ENCODE measurements around the gene DNAH6. TPM values are rescaled to one million over a fixed set of nuclear protein-coding genes. Genes with fewer than 3 reads are reported as not detected.
A peak's percentile ranks its signal among the peaks of the same experiment; 100 is the strongest.
"Not testable (repeated sequence)": the region's sequence is repeated elsewhere in the genome, so short reads cannot be mapped to it uniquely, and the experiment has no call there.

Gene DNAH6
- polyA plus RNA-seq, 3 donors from 2014 or later, result 0.07 TPM; not detected in 2

GRCh38 chr2:84771251-84771650 is 255.0 kb downstream of the DNAH6 start:
- peaks cover 16 to 51% (median 33%) of the 10 kb centered on the region in 6 donors for H3K9me3 Mint-ChIP-seq
- no peak overlapping the region for H3K4me3 Mint-ChIP-seq
- no peak for DNase-seq
- peaks cover 13 to 29% (median 27%) of the 10 kb centered on the region in 3 donors for H3K36me3 Mint-ChIP-seq
- no peaks in the 10 kb centered on the region for H3K4me1 Mint-ChIP-seq
- H3K27ac Mint-ChIP-seq, result no peak overlapping the region
- H3K27me3 Mint-ChIP-seq (ENCODE audit: low read depth in 3 of 3), result peaks cover 0 to 2% (median 0%) of the 10 kb centered on the region in 3 donors

DNA sequence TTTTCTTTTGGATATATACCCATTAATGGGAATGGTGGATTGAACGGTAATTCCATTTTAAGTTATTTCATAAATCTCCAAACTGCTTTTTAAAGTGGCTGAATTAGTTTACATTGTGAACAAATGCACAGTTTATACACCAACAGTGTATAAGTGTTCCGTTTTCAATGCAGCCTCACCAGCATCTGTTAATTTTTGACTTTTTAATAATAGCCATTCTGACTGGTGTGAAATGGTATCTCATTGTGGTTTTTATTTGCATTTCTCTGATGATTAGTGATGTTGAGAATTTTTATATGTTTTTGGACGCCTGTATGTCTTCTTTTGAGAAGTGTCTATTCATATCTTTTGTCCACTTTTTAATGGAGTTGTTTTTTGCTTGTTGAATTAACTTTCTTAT is 257.3 kb downstream of the DNAH6 start:
- not testable (repeated sequence) for DNase-seq; H3K4me1 Mint-ChIP-seq; H3K27ac Mint-ChIP-seq; H3K4me3 Mint-ChIP-seq; H3K27me3 Mint-ChIP-seq (ENCODE audit: low read depth in 3 of 3)
- H3K36me3 Mint-ChIP-seq, result peaks cover 13 to 29% (median 27%) of the 10 kb centered on the region in 3 donors
- peaks cover 17 to 51% (median 33%) of the 10 kb centered on the region in 6 donors for H3K9me3 Mint-ChIP-seq

- peaks cover 19 to 41% (median 25%) of the 10 kb centered on the region in 3 donors for H3K36me3 Mint-ChIP-seq
Measured at GRCh38 chr2:84776011-84776410, 259.7 kb downstream of the DNAH6 start.

DNA sequence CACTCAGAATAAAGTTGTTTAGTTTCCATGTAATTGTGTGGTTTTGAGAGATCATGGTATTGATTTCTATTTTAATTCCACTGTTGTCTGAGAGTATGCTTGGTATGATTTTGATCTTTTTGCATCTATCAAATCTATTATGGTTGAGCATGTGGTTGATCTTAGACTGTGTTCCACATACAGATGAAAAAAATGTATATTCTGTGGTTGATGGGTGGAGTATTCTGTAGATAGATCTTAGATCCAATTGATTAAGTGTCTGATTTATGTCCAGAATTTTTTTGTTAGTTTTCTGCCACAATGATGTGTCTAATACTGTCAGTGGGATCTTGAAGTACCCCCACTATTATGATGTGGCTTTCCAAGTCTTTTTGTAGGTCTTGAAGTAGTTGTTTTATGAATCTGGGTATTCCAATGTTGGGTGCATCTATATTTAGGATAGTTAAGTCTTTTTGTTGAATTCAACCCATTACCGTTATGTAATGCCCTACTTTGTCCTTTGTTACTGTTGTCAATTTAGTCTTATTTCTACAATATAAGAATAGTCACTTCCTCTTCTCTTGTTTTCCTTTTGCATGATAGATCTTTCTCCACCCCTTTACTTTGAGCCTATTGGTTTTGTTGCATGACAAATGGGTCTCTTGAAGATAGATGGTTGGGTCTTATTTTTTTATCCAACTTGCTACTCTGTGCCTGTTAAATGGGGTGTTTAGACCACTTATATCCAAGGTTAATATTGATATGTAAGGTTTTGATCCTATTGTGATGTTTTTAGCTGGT is 262.8 kb downstream of the DNAH6 start:
- Mint-ChIP-seq H3K27me3 (ENCODE audit: low read depth in 3 of 3) (peaks cover 5 to 7% (median 7%) of the 10 kb centered on the region in 3 donors), H3K27ac (peak overlapping the region in 3 of 6 donors; percentile 7 to 63 (median 59)), H3K36me3 (peaks cover 14 to 31% (median 14%) of the 10 kb centered on the region in 3 donors), H3K4me1 (peaks cover 50 to 57% of the 10 kb centered on the region in 2 donors), H3K4me3 (no peak overlapping the region), H3K9me3 (peaks cover 7 to 15% (median 11%) of the 10 kb centered on the region in 6 donors)
- DNase-seq, result no peak

More at GRCh38 chr2:84776011-84776410, 259.7 kb downstream of the DNAH6 start:
- Mint-ChIP-seq H3K4me1 (peaks cover 19 to 26% of the 10 kb centered on the region in 2 donors), H3K27me3 (ENCODE audit: low read depth in 3 of 3) (peaks cover 0 to 4% (median 2%) of the 10 kb centered on the region in 3 donors), H3K27ac (no peak overlapping the region), H3K9me3 (peaks cover 16 to 43% (median 28%) of the 10 kb centered on the region in 6 donors), H3K4me3 (no peak overlapping the region)
- DNase-seq, result no peak

GRCh38 chr2:84779781-84780180 is 263.5 kb downstream of the DNAH6 start:
- Mint-ChIP-seq H3K36me3 (peaks cover 14 to 32% (median 15%) of the 10 kb centered on the region in 3 donors), H3K27me3 (ENCODE audit: low read depth in 3 of 3) (peaks cover 5 to 7% (median 5%) of the 10 kb centered on the region in 3 donors), H3K27ac (peak overlapping the region in 1 of 6 donors; percentile 16), H3K4me1 (peaks cover 57 to 63% of the 10 kb centered on the region in 2 donors), H3K4me3 (no peak overlapping the region), H3K9me3 (peaks cover 2 to 8% (median 6%) of the 10 kb centered on the region in 6 donors)
- DNase-seq, result no peak

- peak; percentile 63 to 70 (median 68) for DNase-seq
- peaks cover 3 to 9% (median 8%) of the 10 kb centered on the region in 3 donors for H3K27me3 Mint-ChIP-seq (ENCODE audit: low read depth in 3 of 3)
- peaks cover 0 to 1% (median 0%) of the 10 kb centered on the region in 6 donors for H3K9me3 Mint-ChIP-seq
- H3K36me3 Mint-ChIP-seq, result peaks cover 11 to 23% (median 11%) of the 10 kb centered on the region in 3 donors
- peak overlapping the region; percentile 77 to 85 (median 79) for H3K4me3 Mint-ChIP-seq
- peaks cover 64 to 69% of the 10 kb centered on the region in 2 donors for H3K4me1 Mint-ChIP-seq
- peak overlapping the region; percentile 90 to 98 (median 94) for H3K27ac Mint-ChIP-seq
Measured at GRCh38 chr2:84781942-84782716, 265.8 kb downstream of the DNAH6 start.

GRCh38 chr2:84782717-84783442 is 266.6 kb downstream of the DNAH6 start:
- DNase-seq, result peak; percentile 74 to 81 (median 78)

DNA sequence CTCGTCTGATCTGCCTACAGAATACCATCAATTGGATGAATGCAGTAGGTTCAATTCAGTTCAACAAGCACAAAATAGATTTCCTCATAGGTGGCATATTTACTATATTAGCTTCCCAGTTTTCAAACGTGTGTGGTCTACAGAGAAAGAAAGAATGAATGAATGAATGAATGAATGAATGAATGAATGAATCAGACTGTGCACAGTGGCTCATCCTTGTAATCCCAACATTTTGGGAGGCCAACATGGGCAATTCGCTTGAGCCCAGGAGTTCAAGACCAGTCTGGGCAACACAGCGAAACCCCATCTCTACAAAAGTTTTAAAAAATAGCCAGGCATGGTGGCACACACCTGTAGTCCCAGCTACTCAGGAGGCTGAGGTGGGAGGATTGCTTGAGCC is 269.7 kb downstream of the DNAH6 start:
- Mint-ChIP-seq H3K4me3 (no peak overlapping the region), H3K9me3 (peaks cover 0 to 3% (median 0%) of the 10 kb centered on the region in 6 donors), H3K27ac (peak overlapping the region in 1 of 6 donors; percentile 1), H3K36me3 (peaks cover 9 to 11% (median 9%) of the 10 kb centered on the region in 3 donors), H3K4me1 (peaks cover 44 to 45% of the 10 kb centered on the region in 2 donors), H3K27me3 (ENCODE audit: low read depth in 3 of 3) (peaks cover 3 to 9% (median 8%) of the 10 kb centered on the region in 3 donors)
- DNase-seq, result no peak

More at GRCh38 chr2:84782717-84783442, 266.6 kb downstream of the DNAH6 start:
- peaks cover 0 to 1% (median 0%) of the 10 kb centered on the region in 6 donors for H3K9me3 Mint-ChIP-seq
- H3K4me1 Mint-ChIP-seq, result peaks cover 64 to 69% of the 10 kb centered on the region in 2 donors
- peaks cover 11 to 23% (median 11%) of the 10 kb centered on the region in 3 donors for H3K36me3 Mint-ChIP-seq
- peaks cover 3 to 9% (median 8%) of the 10 kb centered on the region in 3 donors for H3K27me3 Mint-ChIP-seq (ENCODE audit: low read depth in 3 of 3)
- H3K27ac Mint-ChIP-seq, result peak overlapping the region; percentile 90 to 98 (median 94)
- H3K4me3 Mint-ChIP-seq, result peak overlapping the region; percentile 77 to 85 (median 79)

GRCh38 chr2:84786601-84787000 is 270.3 kb downstream of the DNAH6 start:
- Mint-ChIP-seq H3K27ac (peak overlapping the region in 1 of 6 donors; percentile 5), H3K9me3 (peaks cover 0 to 3% (median 0%) of the 10 kb centered on the region in 6 donors), H3K27me3 (ENCODE audit: low read depth in 3 of 3) (peaks cover 3 to 9% (median 8%) of the 10 kb centered on the region in 3 donors), H3K4me3 (no peak overlapping the region), H3K4me1 (peaks cover 37 to 39% of the 10 kb centered on the region in 2 donors), H3K36me3 (peaks cover 9 to 11% (median 9%) of the 10 kb centered on the region in 3 donors)
- no peak for DNase-seq

GRCh38 chr2:84788027-84788426 is 271.7 kb downstream of the DNAH6 start:
- Mint-ChIP-seq H3K27me3 (ENCODE audit: low read depth in 3 of 3) (peaks cover under 1 to 6% (median 5%) of the 10 kb centered on the region in 3 donors), H3K9me3 (peaks cover 0 to 5% (median 0%) of the 10 kb centered on the region in 6 donors), H3K27ac (peak overlapping the region in 1 of 6 donors; percentile 3), H3K4me1 (peaks cover 23 to 25% of the 10 kb centered on the region in 2 donors), H3K36me3 (peaks cover 9 to 16% (median 9%) of the 10 kb centered on the region in 3 donors), H3K4me3 (no peak overlapping the region)
- DNase-seq, result no peak

DNA sequence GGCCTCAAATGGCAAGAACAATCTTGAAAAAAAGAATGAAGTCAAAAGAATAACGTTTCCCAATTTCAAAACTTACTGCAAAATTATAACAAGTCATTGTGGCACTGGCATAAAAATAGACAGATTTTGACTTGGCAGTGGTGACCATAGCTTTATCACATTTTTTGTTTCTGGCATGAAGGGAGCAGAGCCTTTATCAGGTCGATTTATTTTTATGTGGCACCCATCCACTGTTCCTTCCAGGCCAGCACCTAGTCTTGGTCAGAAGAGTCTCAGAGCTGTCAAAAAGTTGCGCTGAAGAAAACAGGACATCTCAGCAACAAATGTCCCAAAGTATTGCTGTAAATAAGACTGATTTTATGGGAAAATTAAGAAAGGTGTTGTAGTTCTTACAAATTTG is 272.2 kb downstream of the DNAH6 start:
- Mint-ChIP-seq H3K4me3 (no peak overlapping the region), H3K27ac (no peak overlapping the region), H3K36me3 (peaks cover 8 to 15% (median 9%) of the 10 kb centered on the region in 3 donors), H3K4me1 (peaks cover 18 to 20% of the 10 kb centered on the region in 2 donors), H3K9me3 (peaks cover 0 to 5% (median 1%) of the 10 kb centered on the region in 6 donors), H3K27me3 (ENCODE audit: low read depth in 3 of 3) (peaks cover 0 to 6% (median 3%) of the 10 kb centered on the region in 3 donors)
- no peak for DNase-seq

- Mint-ChIP-seq H3K36me3 (peaks cover 0 to 5% (median 5%) of the 10 kb centered on the region in 3 donors), H3K9me3 (peaks cover 0 to 5% (median under 1%) of the 10 kb centered on the region in 6 donors), H3K4me3 (no peak overlapping the region), H3K27me3 (ENCODE audit: low read depth in 3 of 3) (no peaks in the 10 kb centered on the region), H3K27ac (no peak overlapping the region), H3K4me1 (no peaks in the 10 kb centered on the region)
- DNase-seq, result no peak
Measured at GRCh38 chr2:84792856-84793522, 276.7 kb downstream of the DNAH6 start.

Data from immature natural killer cell (primary cell).